ENCODE measurements around the gene SLC25A12.
"Not testable (repeated sequence)": the region's sequence is repeated elsewhere in the genome, so short reads cannot be mapped to it uniquely, and the experiment has no call there.

Gene SLC25A12

GRCh38 chr2:171791361-171791760 lies 102.7 kb downstream of the SLC25A12 start:
- TF ChIP-seq CTCF (IDR thresholded peaks at IDR 0.05; ENCODE audit: extremely low read depth, missing control alignments): no peak

GRCh38 chr2:171789956-171790355 lies 104.1 kb downstream of the SLC25A12 start:
- TF ChIP-seq CTCF (IDR thresholded peaks at IDR 0.05; ENCODE audit: extremely low read depth, missing control alignments): no peak
- DNase-seq (ENCODE audit: low spot score): no peak

More at GRCh38 chr2:171791361-171791760, 102.7 kb downstream of the SLC25A12 start:
- DNase-seq (ENCODE audit: low spot score): no peak

GRCh38 chr2:171788316-171788993 lies 105.6 kb downstream of the SLC25A12 start:
- TF ChIP-seq CTCF (IDR thresholded peaks at IDR 0.05; ENCODE audit: extremely low read depth, missing control alignments): no peak
- no peak for DNase-seq (ENCODE audit: low spot score)

- no peak for TF ChIP-seq CTCF (IDR thresholded peaks at IDR 0.05; ENCODE audit: extremely low read depth, missing control alignments)
- DNase-seq (ENCODE audit: low spot score): no peak
These were observed 106.5 kb downstream of the SLC25A12 start for GRCh38 chr2:171787333-171788072.

- TF ChIP-seq CTCF (IDR thresholded peaks at IDR 0.05; ENCODE audit: extremely low read depth, missing control alignments): no peak
These were observed 108.6 kb downstream of the SLC25A12 start for GRCh38 chr2:171785450-171785849.

GRCh38 chr2:171778515-171778914 lies 115.5 kb downstream of the SLC25A12 start:
- no peak for TF ChIP-seq CTCF (IDR thresholded peaks at IDR 0.05; ENCODE audit: extremely low read depth, missing control alignments)
- no peak for DNase-seq (ENCODE audit: low spot score)

More at GRCh38 chr2:171785450-171785849, 108.6 kb downstream of the SLC25A12 start:
- no peak for DNase-seq (ENCODE audit: low spot score)

- not testable (repeated sequence) for DNase-seq (ENCODE audit: low spot score)
These were observed 119.5 kb downstream of the SLC25A12 start for GRCh38 chr2:171774581-171774980.
